Measurements from ENCODE around the gene VMAC. TPM values are rescaled to one million over a fixed set of nuclear protein-coding genes. Genes with fewer than 3 reads are reported as not detected.

The VMAC gene
- total and polyA plus RNA-seq, 2 of the 13 experiments (the other 11 are each of a cell fraction or from before 2014, with no cell fraction given), result 2.4 TPM

GRCh38 chr19:5914946-5915781 lies 10.5 kb downstream of the VMAC start (continued):
- TF ChIP-seq XBP1 (CRISPR knock-in tag; IDR thresholded peaks at IDR 0.05) (no peak), FOSL1 (CRISPR knock-in tag; IDR thresholded peaks at IDR 0.05; ENCODE audit: borderline replicate concordance) (no peak), ZNF547 (CRISPR knock-in tag; IDR thresholded peaks at IDR 0.05) (no peak), TRIM22 (IDR thresholded peaks at IDR 0.05) (no peak), BHLHE40 (IDR thresholded peaks at IDR 0.05; ENCODE audit: low read length) (no peak), RBAK (CRISPR knock-in tag; IDR thresholded peaks at IDR 0.05) (no peak), ZFAT (CRISPR knock-in tag; conservative IDR thresholded peaks at IDR 0.05) (no peak), ZNF280B (CRISPR knock-in tag; IDR thresholded peaks at IDR 0.05; ENCODE audit: borderline replicate concordance) (no peak), NR2F6 (IDR thresholded peaks at IDR 0.05) (no peak), NR2F6 (CRISPR knock-in tag; IDR thresholded peaks at IDR 0.05) (no peak), ZNF10 (CRISPR knock-in tag; IDR thresholded peaks at IDR 0.05; ENCODE audit: borderline replicate concordance, low read depth) (no peak), ARID4A (CRISPR knock-in tag; IDR thresholded peaks at IDR 0.05; ENCODE audit: borderline replicate concordance) (no peak), ZSCAN29 (CRISPR knock-in tag; conservative IDR thresholded peaks at IDR 0.05) (no peak), ZNF766 (CRISPR knock-in tag; IDR thresholded peaks at IDR 0.05; ENCODE audit: borderline replicate concordance) (no peak), BCLAF1 (IDR thresholded peaks at IDR 0.05) (no peak), FOXA3 (CRISPR knock-in tag; IDR thresholded peaks at IDR 0.05) (no peak), HNRNPUL1 (IDR thresholded peaks at IDR 0.05; ENCODE audit: low read depth, low read length) (no peak), PHF20 (CRISPR knock-in tag; IDR thresholded peaks at IDR 0.05) (no peak)
- TF ChIP-seq, protein P1, sequence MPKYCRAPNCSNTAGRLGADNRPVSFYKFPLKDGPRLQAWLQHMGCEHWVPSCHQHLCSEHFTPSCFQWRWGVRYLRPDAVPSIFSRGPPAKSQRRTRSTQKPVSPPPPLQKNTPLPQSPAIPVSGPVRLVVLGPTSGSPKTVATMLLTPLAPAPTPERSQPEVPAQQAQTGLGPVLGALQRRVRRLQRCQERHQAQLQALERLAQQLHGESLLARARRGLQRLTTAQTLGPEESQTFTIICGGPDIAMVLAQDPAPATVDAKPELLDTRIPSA (CRISPR knock-in tag; IDR thresholded peaks at IDR 0.05; ENCODE audit: borderline replicate concordance), result no peak
